OCI-LY7 (cell line): ENCODE data around the gene SETBP1.

Experiments
- EZH2phosphoT487 ChIP-seq: fragments of 200-600 bp; sonication (generic); IDR thresholded peaks from 2 replicates; pipeline ENCODE4 v1.6.1; 2018; ENCODE audit warnings: low read depth, borderline replicate concordance, mild to moderate bottlenecking, mixed run types, antibody characterized with exemption, low read length, moderate library complexity, mixed read lengths
- TF ChIP-seq, protein P1 (sequence below): fragments of 200-600 bp; sonication (generic); conservative IDR thresholded peaks from 2 replicates; pipeline ENCODE4 v1.5.1; 2014; ENCODE audit warnings: mild to moderate bottlenecking, antibody characterized with exemption, low read length, moderate library complexity, mixed read lengths

DNA sequence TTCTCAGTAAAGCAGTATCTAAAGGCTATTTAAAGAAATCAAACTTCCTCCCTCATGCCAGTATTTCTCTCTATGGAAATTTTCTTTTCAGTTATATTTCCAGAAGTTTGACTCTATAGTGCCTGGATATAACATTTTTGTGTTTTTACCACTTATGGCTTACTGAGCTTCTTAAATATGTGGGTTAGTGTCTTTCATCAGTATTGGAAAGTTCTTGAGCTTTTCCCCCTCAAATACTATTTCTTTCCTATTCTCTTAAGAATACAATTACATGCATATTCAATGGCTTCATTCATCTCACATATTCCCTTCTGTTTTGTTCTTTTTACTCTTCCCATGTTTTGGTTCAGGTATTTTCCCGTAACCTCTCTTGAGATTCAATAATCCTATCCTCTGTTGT, 432.0 kb downstream of the SETBP1 start:
- TF ChIP-seq, protein P1, sequence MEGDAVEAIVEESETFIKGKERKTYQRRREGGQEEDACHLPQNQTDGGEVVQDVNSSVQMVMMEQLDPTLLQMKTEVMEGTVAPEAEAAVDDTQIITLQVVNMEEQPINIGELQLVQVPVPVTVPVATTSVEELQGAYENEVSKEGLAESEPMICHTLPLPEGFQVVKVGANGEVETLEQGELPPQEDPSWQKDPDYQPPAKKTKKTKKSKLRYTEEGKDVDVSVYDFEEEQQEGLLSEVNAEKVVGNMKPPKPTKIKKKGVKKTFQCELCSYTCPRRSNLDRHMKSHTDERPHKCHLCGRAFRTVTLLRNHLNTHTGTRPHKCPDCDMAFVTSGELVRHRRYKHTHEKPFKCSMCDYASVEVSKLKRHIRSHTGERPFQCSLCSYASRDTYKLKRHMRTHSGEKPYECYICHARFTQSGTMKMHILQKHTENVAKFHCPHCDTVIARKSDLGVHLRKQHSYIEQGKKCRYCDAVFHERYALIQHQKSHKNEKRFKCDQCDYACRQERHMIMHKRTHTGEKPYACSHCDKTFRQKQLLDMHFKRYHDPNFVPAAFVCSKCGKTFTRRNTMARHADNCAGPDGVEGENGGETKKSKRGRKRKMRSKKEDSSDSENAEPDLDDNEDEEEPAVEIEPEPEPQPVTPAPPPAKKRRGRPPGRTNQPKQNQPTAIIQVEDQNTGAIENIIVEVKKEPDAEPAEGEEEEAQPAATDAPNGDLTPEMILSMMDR = no peak
- TF ChIP-seq EZH2phosphoT487 = no peak
